ENCODE data around the gene DPP10. TPM values are rescaled to one million over a fixed set of nuclear protein-coding genes. Genes with fewer than 3 reads are reported as not detected.

Gene DPP10
- total RNA-seq, 6 experiments from 2014 or later: not detected

GRCh38 chr2:115248066-115248465 lies 805.6 kb downstream of the DPP10 start:
- Mint-ChIP-seq H3K27ac (no peak overlapping the region), H3K9me3 (peaks cover 23% of the 10 kb centered on the region), H3K27me3 (ENCODE audit: insufficient read depth) (no peaks in the 10 kb centered on the region), H3K4me1 (ENCODE audit: low read depth) (no peaks in the 10 kb centered on the region), H3K4me3 (no peak overlapping the region), H3K36me3 (ENCODE audit: low read depth) (no peaks in the 10 kb centered on the region)
- no peak for DNase-seq
- TF ChIP-seq CTCF (IDR thresholded peaks at IDR 0.05): no peak

- Mint-ChIP-seq H3K4me1 (ENCODE audit: low read depth) (no peaks in the 10 kb centered on the region), H3K4me3 (no peak overlapping the region), H3K27me3 (ENCODE audit: insufficient read depth) (no peaks in the 10 kb centered on the region), H3K27ac (no peak overlapping the region), H3K36me3 (ENCODE audit: low read depth) (peaks cover 5% of the 10 kb centered on the region; the same call in 1 of the 2 replicates), H3K9me3 (peaks cover 9% of the 10 kb centered on the region)
- TF ChIP-seq CTCF (IDR thresholded peaks at IDR 0.05): no peak
- DNase-seq: no peak
These were observed 834.9 kb downstream of the DPP10 start for GRCh38 chr2:115277366-115277765.

GRCh38 chr2:115285416-115285815 lies 843.0 kb downstream of the DPP10 start:
- no peak for DNase-seq
- no peak for TF ChIP-seq CTCF (IDR thresholded peaks at IDR 0.05)
- H3K4me1 Mint-ChIP-seq (ENCODE audit: low read depth): no peaks in the 10 kb centered on the region
- H3K27me3 Mint-ChIP-seq (ENCODE audit: insufficient read depth): no peaks in the 10 kb centered on the region; the same call in 1 of the 2 replicates
- H3K4me3 Mint-ChIP-seq: no peak overlapping the region
- H3K9me3 Mint-ChIP-seq: peaks cover 19% of the 10 kb centered on the region
- H3K36me3 Mint-ChIP-seq (ENCODE audit: low read depth): no peaks in the 10 kb centered on the region
- H3K27ac Mint-ChIP-seq: no peak overlapping the region

GRCh38 chr2:115290478-115290877 lies 848.0 kb downstream of the DPP10 start:
- H3K9me3 Mint-ChIP-seq: peaks cover 38% of the 10 kb centered on the region
- H3K36me3 Mint-ChIP-seq (ENCODE audit: low read depth): no peaks in the 10 kb centered on the region
- DNase-seq: no peak
- H3K4me1 Mint-ChIP-seq (ENCODE audit: low read depth): no peaks in the 10 kb centered on the region
- no peak for TF ChIP-seq CTCF (IDR thresholded peaks at IDR 0.05)
- no peaks in the 10 kb centered on the region; the same call in 1 of the 2 replicates for H3K27me3 Mint-ChIP-seq (ENCODE audit: insufficient read depth)
- H3K4me3 Mint-ChIP-seq: no peak overlapping the region
- H3K27ac Mint-ChIP-seq: no peak overlapping the region

GRCh38 chr2:115292742-115293141 lies 850.3 kb downstream of the DPP10 start:
- TF ChIP-seq CTCF (IDR thresholded peaks at IDR 0.05): no peak
- H3K4me1 Mint-ChIP-seq (ENCODE audit: low read depth): no peaks in the 10 kb centered on the region
- no peak overlapping the region for H3K27ac Mint-ChIP-seq
- H3K9me3 Mint-ChIP-seq: peaks cover 34% of the 10 kb centered on the region
- H3K36me3 Mint-ChIP-seq (ENCODE audit: low read depth): no peaks in the 10 kb centered on the region
- DNase-seq: no peak
- H3K27me3 Mint-ChIP-seq (ENCODE audit: insufficient read depth): no peaks in the 10 kb centered on the region; the same call in 1 of the 2 replicates
- H3K4me3 Mint-ChIP-seq: no peak overlapping the region

GRCh38 chr2:115294999-115295398 lies 852.6 kb downstream of the DPP10 start:
- peaks cover 19% of the 10 kb centered on the region for H3K9me3 Mint-ChIP-seq
- no peak for TF ChIP-seq CTCF (IDR thresholded peaks at IDR 0.05)
- no peak for DNase-seq
- H3K27me3 Mint-ChIP-seq (ENCODE audit: insufficient read depth): no peaks in the 10 kb centered on the region
- no peak overlapping the region for H3K4me3 Mint-ChIP-seq
- H3K4me1 Mint-ChIP-seq (ENCODE audit: low read depth): no peaks in the 10 kb centered on the region
- no peak overlapping the region for H3K27ac Mint-ChIP-seq
- H3K36me3 Mint-ChIP-seq (ENCODE audit: low read depth): no peaks in the 10 kb centered on the region

All from HFFc6 (cell line).